Fibroblast of lung (primary cell): ENCODE results near the gene SLC6A1.

ENCODE experiments used
- CTCF ChIP-seq, 2 donors: IDR thresholded peaks in 1 of 2; conservative IDR thresholded peaks in 1 of 2; 1 replicate in 1 of 2; 2 replicates in 1 of 2; pipeline ENCODE4 v1.5.1; 2011 to 2012; ENCODE audit warnings: low read length in 2 of 2, control low read depth in 1 of 2, inconsistent platforms in 1 of 2, low read depth in 1 of 2, mild to moderate bottlenecking in 1 of 2
- EZH2 ChIP-seq: IDR thresholded peaks from 2 replicates; pipeline ENCODE4 v1.5.1; 2012; ENCODE audit warnings: low read length, control low read depth, mild to moderate bottlenecking; ENCODE audit errors: missing control alignments

- TF ChIP-seq CTCF (conservative IDR thresholded peaks at IDR 0.05 in 1 of 2, IDR thresholded peaks at IDR 0.05 in 1 of 2; ENCODE audit: low read depth in 1 of 2, low read length in 2 of 2): no peak
- TF ChIP-seq EZH2: no peak
Measured at GRCh38 chr3:10976770-10977169, 15.8 kb upstream of the SLC6A1 start.
